ENCODE measurements around the gene SERPINB2. TPM values are rescaled to one million over a fixed set of nuclear protein-coding genes. Genes with fewer than 3 reads are reported as not detected.
"Not testable (repeated sequence)": the region's sequence is repeated elsewhere in the genome, so short reads cannot be mapped to it uniquely, and the experiment has no call there.

Gene SERPINB2
- total RNA-seq, 1 experiment from 2014 or later = not detected

GRCh38 chr18:63936156-63936931, 48.8 kb downstream of the SERPINB2 start:
- peaks cover 31% of the 10 kb centered on the region for H3K27me3 ChIP-seq (ENCODE audit: control insufficient read depth, insufficient read depth, low read length)
- DNase-seq = peak; percentile 87
- H3K4me3 ChIP-seq (ENCODE audit: insufficient read depth, low read depth, low read length) = peak overlapping the region; percentile 39
- H3K36me3 ChIP-seq (replicated peaks; ENCODE audit: control insufficient read depth, insufficient read depth, low read length) = no peaks in the 10 kb centered on the region

GRCh38 chr18:63936932-63937393, 49.5 kb downstream of the SERPINB2 start:
- H3K4me3 ChIP-seq (ENCODE audit: insufficient read depth, low read depth, low read length) = peak overlapping the region; percentile 39
- DNase-seq = no peak
- H3K36me3 ChIP-seq (replicated peaks; ENCODE audit: control insufficient read depth, insufficient read depth, low read length) = no peaks in the 10 kb centered on the region
- peaks cover 31% of the 10 kb centered on the region for H3K27me3 ChIP-seq (ENCODE audit: control insufficient read depth, insufficient read depth, low read length)

- H3K27me3 ChIP-seq (ENCODE audit: control insufficient read depth, insufficient read depth, low read length) = peaks cover 29% of the 10 kb centered on the region
- DNase-seq = no peak
- no peaks in the 10 kb centered on the region for H3K36me3 ChIP-seq (replicated peaks; ENCODE audit: control insufficient read depth, insufficient read depth, low read length)
- H3K4me3 ChIP-seq (ENCODE audit: insufficient read depth, low read depth, low read length) = no peak overlapping the region; the same call in 1 of the 2 replicates
Observed at GRCh38 chr18:63940008-63940407, 52.5 kb downstream of the SERPINB2 start.

- not testable (repeated sequence) for H3K36me3 ChIP-seq (replicated peaks; ENCODE audit: control insufficient read depth, insufficient read depth, low read length)
- peak overlapping the region; percentile 26; the same call in 1 of the 2 replicates for H3K4me3 ChIP-seq (ENCODE audit: insufficient read depth, low read depth, low read length)
- H3K27me3 ChIP-seq (ENCODE audit: control insufficient read depth, insufficient read depth, low read length) = peaks cover 29% of the 10 kb centered on the region
- peak; percentile 8 for DNase-seq
Observed at GRCh38 chr18:63940543-63941050, 53.1 kb downstream of the SERPINB2 start.

GRCh38 chr18:63947051-63947790, 59.7 kb downstream of the SERPINB2 start:
- Histone ChIP-seq H3K4me3 (ENCODE audit: insufficient read depth, low read depth, low read length) (no peak overlapping the region), H3K36me3 (replicated peaks; ENCODE audit: control insufficient read depth, insufficient read depth, low read length) (no peaks in the 10 kb centered on the region), H3K27me3 (ENCODE audit: control insufficient read depth, insufficient read depth, low read length) (peaks cover 4% of the 10 kb centered on the region; the same call in 1 of the 2 replicates)
- DNase-seq = no peak

- Histone ChIP-seq H3K4me3 (ENCODE audit: insufficient read depth, low read depth, low read length) (peak within 1 kb of the TSS; percentile 44), H3K27me3 (ENCODE audit: control insufficient read depth, insufficient read depth, low read length) (peaks cover 4% of the 10 kb centered on the region), H3K36me3 (replicated peaks; ENCODE audit: control insufficient read depth, insufficient read depth, low read length) (no peaks in the 10 kb centered on the region)
- DNase-seq = peak; percentile 88
Observed at GRCh38 chr18:63949068-63949737, 61.7 kb downstream of the SERPINB2 start, which contains the start of gene HMSD. HMSD (plus strand) TSS chr18:63949301; CDS start chr18:63953456, 4,155 bp downstream.

GRCh38 chr18:63951302-63951705, 63.8 kb downstream of the SERPINB2 start:
- H3K36me3 ChIP-seq (replicated peaks; ENCODE audit: control insufficient read depth, insufficient read depth, low read length) = no peaks in the 10 kb centered on the region
- DNase-seq = no peak
- H3K27me3 ChIP-seq (ENCODE audit: control insufficient read depth, insufficient read depth, low read length) = peaks cover 4% of the 10 kb centered on the region
- H3K4me3 ChIP-seq (ENCODE audit: insufficient read depth, low read depth, low read length) = no peak overlapping the region

Other genes with a start within 250 kb of the SERPINB2 start
- not detected in 2 replicates for gene SERPINB4, start 243.4 kb upstream of the SERPINB2 start, total RNA-seq (2014; rRNA removed; shearing (Covaris generic))
- not detected in 2 replicates for gene SERPINB3, start 225.8 kb upstream of the SERPINB2 start, total RNA-seq (2014; rRNA removed; shearing (Covaris generic))
- gene SERPINB11, start 184.7 kb upstream of the SERPINB2 start, total RNA-seq (2014; rRNA removed; shearing (Covaris generic)) = not detected in 2 replicates
- gene SERPINB7, start 112.3 kb upstream of the SERPINB2 start, total RNA-seq (2014; rRNA removed; shearing (Covaris generic)) = not detected in 2 replicates
- not detected in 2 replicates for gene SERPINB10, start 20.3 kb downstream of the SERPINB2 start, total RNA-seq (2014; rRNA removed; shearing (Covaris generic))
- gene HMSD, start 61.6 kb downstream of the SERPINB2 start, total RNA-seq (2014; rRNA removed; shearing (Covaris generic)) = 0.15 and 0.17 TPM in 2 replicates
- 0.07 and 1.6 TPM in 2 replicates for gene SERPINB8, start 82.4 kb downstream of the SERPINB2 start, total RNA-seq (2014; rRNA removed; shearing (Covaris generic))

All from H7 (cell line).